Glomerular endothelial cell (primary cell): ENCODE data around the gene PEAR1. TPM values are rescaled to one million over a fixed set of nuclear protein-coding genes. Genes with fewer than 3 reads are reported as not detected.

ENCODE experiments used
- DNase-seq: peaks from one replicate; pipeline ENCODE4 v3.0.0-alpha.2; 2011; ENCODE audit warnings: low read depth, low spot score; ENCODE audit errors: extremely low read depth
- total RNA-seq: library from RNA; depleted of rRNA; stranded (reverse); fragments of >200 nt; gene quantifications from 2 replicates; pipeline ENCODE4 v1.2.3, GENCODE V29; 2015

The PEAR1 gene
- total RNA-seq, 1 donor from 2014 or later: 80.5 TPM

- DNase-seq: no peak
These were observed 5.6 kb downstream of the PEAR1 start for GRCh38 chr1:156898971-156899664.

GRCh38 chr1:156899956-156900718 lies 6.6 kb downstream of the PEAR1 start:
- no peak for DNase-seq

GRCh38 chr1:156900896-156901589 lies 7.5 kb downstream of the PEAR1 start:
- no peak for DNase-seq

GRCh38 chr1:156901590-156901900 lies 8.0 kb downstream of the PEAR1 start:
- DNase-seq: no peak

- no peak for DNase-seq
These were observed 8.7 kb downstream of the PEAR1 start for GRCh38 chr1:156901966-156902915.

- DNase-seq: no peak
These were observed 10.0 kb downstream of the PEAR1 start for GRCh38 chr1:156903328-156904091.

GRCh38 chr1:156904187-156904959 lies 10.9 kb downstream of the PEAR1 start:
- DNase-seq: no peak

GRCh38 chr1:156905176-156905575 lies 11.7 kb downstream of the PEAR1 start:
- DNase-seq: no peak

- DNase-seq: no peak
These were observed 12.1 kb downstream of the PEAR1 start for GRCh38 chr1:156905651-156906050.

GRCh38 chr1:156906206-156906906 lies 12.8 kb downstream of the PEAR1 start:
- DNase-seq: no peak

DNA sequence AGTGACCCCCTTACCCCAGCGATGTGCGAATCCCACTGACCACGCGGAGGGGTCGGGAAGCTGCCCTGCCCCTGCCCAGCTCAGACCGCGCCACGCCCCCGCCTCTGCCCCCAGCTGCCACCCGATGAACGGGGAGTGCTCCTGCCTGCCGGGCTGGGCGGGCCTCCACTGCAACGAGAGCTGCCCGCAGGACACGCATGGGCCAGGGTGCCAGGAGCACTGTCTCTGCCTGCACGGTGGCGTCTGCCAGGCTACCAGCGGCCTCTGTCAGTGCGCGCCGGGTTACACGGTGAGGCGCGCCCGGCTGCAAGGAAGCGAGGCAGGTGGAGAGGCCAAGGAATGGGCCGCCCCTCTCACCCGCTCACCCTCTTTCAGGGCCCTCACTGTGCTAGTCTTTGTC lies 15.0 kb downstream of the PEAR1 start:
- no peak for DNase-seq

DNA sequence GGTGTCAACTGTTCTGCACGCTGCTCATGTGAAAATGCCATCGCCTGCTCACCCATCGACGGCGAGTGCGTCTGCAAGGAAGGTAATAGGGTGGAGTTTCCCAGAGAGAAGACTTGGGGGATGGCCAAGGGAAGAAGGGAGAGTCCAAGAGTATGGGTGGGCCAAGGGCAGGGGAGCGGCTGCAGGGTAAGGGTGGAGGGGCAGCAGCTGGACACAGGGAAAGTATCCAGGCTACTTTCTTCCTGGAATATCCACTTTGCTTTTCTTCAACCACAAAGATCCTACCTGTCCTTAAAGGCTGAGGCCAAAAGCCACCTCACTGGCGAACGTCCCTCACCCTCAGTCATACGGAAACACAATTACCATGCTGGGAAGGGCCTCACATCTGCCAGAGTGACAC lies 15.4 kb downstream of the PEAR1 start:
- no peak for DNase-seq

GRCh38 chr1:156909671-156910070 lies 16.2 kb downstream of the PEAR1 start:
- DNase-seq: no peak

DNA sequence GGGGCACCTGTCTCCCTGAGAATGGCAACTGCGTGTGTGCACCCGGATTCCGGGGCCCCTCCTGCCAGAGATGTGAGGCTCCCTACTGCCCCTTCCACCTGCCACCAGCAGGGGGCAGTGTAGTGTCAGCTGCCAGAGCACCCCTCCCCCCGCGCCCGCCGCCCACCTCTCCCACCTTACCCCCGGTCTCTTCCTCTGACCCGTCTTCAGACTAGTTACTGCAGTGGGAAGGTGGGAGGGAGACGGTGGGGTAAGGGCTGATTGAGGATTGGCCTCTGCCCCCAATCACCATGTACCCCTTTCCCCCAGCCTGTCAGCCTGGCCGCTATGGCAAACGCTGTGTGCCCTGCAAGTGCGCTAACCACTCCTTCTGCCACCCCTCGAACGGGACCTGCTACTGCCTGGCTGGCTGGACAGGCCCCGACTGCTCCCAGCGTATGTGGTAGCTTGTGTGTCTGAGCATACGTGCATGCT lies 16.8 kb downstream of the PEAR1 start:
- no peak for DNase-seq

DNA sequence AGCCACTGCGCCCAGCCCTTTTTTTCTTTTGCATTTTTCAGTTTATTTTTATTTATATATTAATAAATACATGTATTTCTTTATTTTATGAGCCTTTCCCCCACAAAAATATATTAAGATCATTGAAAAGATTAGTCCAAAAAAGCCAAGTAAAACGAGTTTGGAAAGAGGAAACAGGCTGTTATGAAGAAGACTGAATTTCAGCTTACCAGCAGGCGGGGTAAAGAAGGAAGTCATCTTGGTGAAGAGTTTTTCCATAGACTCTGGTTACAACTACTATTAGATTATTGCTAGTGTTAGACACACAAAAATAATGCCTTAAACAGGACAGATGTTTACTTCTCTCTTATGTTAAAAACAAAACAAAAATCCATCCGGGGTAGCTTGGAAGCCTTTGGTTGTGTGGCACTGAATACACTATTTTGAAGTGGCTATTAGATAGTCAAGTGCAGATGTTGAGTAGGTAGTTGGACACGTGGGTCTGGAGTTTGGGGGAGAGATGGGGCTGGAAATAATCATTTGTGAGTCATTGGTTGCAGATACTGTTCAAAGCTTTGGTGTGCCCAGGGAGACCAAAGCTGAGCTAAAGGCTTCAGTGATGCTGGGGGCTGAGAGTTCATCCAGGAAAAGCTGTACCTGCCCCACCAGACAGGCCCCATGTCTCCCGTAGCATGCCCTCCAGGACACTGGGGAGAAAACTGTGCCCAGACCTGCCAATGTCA lies 18.2 kb downstream of the PEAR1 start:
- no peak for DNase-seq

DNA sequence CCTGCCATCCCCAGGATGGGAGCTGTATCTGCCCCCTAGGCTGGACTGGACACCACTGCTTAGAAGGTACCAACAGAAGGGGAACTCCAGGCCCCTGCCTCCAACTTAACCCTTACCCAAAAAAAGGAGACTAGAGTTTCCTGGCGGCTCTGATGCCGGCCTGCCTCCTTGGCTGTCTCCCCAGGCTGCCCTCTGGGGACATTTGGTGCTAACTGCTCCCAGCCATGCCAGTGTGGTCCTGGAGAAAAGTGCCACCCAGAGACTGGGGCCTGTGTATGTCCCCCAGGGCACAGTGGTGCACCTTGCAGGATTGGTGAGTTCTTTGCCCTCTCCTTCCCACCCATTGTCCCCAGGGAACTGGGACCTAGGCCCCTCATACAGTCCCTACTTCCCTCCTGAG lies 18.8 kb downstream of the PEAR1 start:
- no peak for DNase-seq

DNA sequence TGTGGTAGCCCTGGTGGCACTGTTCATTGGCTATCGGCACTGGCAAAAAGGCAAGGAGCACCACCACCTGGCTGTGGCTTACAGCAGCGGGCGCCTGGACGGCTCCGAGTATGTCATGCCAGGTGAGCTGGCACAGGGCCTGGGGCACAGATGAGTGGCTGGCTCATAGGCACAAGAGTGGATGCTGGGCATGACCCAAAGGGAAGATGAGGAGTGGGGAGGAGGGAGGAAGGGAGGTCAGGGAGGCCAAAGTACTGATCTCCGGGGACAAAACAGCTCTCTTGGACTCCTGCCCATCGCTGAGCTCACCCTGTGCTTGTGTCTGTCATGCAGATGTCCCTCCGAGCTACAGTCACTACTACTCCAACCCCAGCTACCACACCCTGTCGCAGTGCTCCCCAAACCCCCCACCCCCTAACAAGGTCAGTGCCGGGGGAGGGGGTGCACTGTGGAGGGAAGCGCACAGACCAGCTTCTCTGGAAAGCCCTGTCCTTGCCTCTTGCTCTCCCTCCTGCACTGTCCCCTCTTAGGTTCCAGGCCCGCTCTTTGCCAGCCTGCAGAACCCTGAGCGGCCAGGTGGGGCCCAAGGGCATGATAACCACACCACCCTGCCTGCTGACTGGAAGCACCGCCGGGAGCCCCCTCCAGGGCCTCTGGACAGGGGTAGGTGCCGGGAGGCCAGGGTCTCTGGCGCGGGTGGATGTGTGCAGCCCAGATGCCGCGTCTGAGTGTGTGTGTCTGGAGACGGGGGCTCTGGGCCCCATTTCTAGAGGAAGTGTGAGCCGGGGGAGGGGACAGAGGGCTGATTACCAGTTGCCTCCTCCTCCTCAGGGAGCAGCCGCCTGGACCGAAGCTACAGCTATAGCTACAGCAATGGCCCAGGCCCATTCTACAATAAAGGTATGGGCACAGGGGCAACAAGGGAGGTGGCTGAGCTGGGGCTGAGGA lies 19.6 kb downstream of the PEAR1 start:
- DNase-seq: no peak
